K562 (cell line): ENCODE data around the gene CD69.

Source experiments
- CCAR2 ChIP-seq: fragments of 200-400 bp; formaldehyde crosslinking; IDR thresholded peaks from 2 replicates; pipeline ENCODE4 v1.6.1; 2017; ENCODE audit warnings: mild to moderate bottlenecking, low read depth, low read length
- CEBPB ChIP-seq: fragments of 450-650 bp; IDR thresholded peaks from 2 replicates; pipeline ENCODE4 v1.6.1; 2016; ENCODE audit warnings: missing genetic modification characterization, missing compliant biosample characterization
- MIER1 ChIP-seq: fragments of 450-650 bp; IDR thresholded peaks from 2 replicates; pipeline ENCODE4 v1.6.1; 2016; ENCODE audit warnings: antibody characterized with exemption, mild to moderate bottlenecking, low read depth
- NBN ChIP-seq: fragments of 450-650 bp; IDR thresholded peaks from 2 replicates; pipeline ENCODE4 v1.6.1; 2016; ENCODE audit warnings: low read depth, mild to moderate bottlenecking
- NFIC ChIP-seq: fragments of 450-650 bp; IDR thresholded peaks from 2 replicates; pipeline ENCODE4 v1.6.1; 2017; ENCODE audit warnings: mild to moderate bottlenecking, inconsistent platforms
- PKNOX1 ChIP-seq: fragments of 450-650 bp; IDR thresholded peaks from 2 replicates; pipeline ENCODE4 v1.6.1; 2016
- POLR2AphosphoS5 ChIP-seq: IDR thresholded peaks from 2 replicates; pipeline ENCODE4 v1.6.1; 2011; ENCODE audit warnings: mild to moderate bottlenecking, low read depth, low read length, moderate library complexity; ENCODE audit not compliant: control insufficient read depth, insufficient read depth
- ZC3H4 ChIP-seq: sonication (generic); formaldehyde crosslinking; IDR thresholded peaks from 2 replicates; pipeline ENCODE4 v1.9.0; 2021; ENCODE audit warnings: missing genetic modification reagents, borderline replicate concordance
- TF ChIP-seq, protein P1 (sequence below): fragments of 250-450 bp; sonication (Bioruptor Pico); IDR thresholded peaks from 2 replicates; pipeline ENCODE4 v1.4.0; 2020; ENCODE audit warnings: mild to moderate bottlenecking, moderate library complexity
- TF ChIP-seq, protein P2 (sequence below), 3 experiments: IDR thresholded peaks in 2 of 3; conservative IDR thresholded peaks in 1 of 3; 2 replicates each; pipeline ENCODE4 v1.5.1; 2011 to 2012; ENCODE audit warnings: low read length in 3 of 3, mild to moderate bottlenecking in 3 of 3, control low read depth in 2 of 3, improper control_type of control experiment in 1 of 3, inconsistent platforms in 1 of 3, low read depth in 1 of 3, mixed read lengths in 1 of 3, moderate library complexity in 1 of 3; ENCODE audit not compliant: insufficient read depth in 2 of 3

DNA sequence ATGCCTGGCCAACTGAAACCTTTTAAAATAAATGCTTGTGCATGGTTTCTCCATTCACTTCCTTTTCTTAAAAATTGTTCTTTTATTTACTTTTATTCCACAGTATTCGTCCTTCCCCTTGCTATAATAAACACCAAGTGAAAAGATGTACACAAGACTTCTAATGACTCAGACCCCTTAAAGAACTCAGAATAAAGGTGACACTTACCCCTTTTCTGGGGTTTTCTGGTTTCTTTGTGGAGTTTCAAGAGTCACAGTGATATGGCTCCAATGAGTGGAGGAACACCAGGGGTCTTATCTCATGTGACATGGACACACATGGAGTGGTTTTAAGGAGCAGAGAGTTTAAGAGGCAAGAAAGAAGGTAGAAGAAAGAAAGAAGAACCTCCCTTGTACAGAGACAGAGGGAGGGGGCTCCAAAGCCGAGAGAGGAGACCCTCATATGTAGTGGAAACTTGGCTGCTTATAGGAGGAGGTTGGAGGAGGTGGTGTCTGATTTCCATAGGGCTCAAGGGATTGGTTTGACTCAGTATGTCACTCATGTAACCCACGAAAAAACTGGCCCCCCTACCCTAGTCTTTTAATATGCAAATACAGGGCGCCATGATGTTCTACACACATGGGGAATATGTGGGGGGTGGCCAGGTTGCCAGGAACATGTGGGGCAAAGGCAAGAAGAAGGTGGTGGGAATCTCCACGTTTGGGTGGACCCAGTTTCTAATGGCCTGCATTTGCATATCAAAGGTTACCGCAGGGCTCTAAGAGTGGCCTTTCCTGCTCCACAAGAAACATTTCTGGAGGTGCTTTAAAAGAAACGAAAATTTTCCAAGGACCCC is 22.1 kb upstream of the CD69 start:
- no peak for TF ChIP-seq PKNOX1
- TF ChIP-seq MIER1: no peak
- TF ChIP-seq CEBPB (tag): no peak
- TF ChIP-seq ZC3H4 (CRISPR knock-in tag): no peak
- TF ChIP-seq NBN: no peak
- TF ChIP-seq, protein P1, sequence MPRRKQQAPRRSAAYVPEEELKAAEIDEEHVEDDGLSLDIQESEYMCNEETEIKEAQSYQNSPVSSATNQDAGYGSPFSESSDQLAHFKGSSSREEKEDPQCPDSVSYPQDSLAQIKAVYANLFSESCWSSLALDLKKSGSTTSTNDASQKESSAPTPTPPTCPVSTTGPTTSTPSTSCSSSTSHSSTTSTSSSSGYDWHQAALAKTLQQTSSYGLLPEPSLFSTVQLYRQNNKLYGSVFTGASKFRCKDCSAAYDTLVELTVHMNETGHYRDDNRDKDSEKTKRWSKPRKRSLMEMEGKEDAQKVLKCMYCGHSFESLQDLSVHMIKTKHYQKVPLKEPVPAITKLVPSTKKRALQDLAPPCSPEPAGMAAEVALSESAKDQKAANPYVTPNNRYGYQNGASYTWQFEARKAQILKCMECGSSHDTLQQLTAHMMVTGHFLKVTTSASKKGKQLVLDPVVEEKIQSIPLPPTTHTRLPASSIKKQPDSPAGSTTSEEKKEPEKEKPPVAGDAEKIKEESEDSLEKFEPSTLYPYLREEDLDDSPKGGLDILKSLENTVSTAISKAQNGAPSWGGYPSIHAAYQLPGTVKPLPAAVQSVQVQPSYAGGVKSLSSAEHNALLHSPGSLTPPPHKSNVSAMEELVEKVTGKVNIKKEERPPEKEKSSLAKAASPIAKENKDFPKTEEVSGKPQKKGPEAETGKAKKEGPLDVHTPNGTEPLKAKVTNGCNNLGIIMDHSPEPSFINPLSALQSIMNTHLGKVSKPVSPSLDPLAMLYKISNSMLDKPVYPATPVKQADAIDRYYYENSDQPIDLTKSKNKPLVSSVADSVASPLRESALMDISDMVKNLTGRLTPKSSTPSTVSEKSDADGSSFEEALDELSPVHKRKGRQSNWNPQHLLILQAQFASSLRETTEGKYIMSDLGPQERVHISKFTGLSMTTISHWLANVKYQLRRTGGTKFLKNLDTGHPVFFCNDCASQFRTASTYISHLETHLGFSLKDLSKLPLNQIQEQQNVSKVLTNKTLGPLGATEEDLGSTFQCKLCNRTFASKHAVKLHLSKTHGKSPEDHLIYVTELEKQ: no peak
- TF ChIP-seq NFIC: no peak
- TF ChIP-seq POLR2AphosphoS5: no peak
- TF ChIP-seq, protein P2, sequence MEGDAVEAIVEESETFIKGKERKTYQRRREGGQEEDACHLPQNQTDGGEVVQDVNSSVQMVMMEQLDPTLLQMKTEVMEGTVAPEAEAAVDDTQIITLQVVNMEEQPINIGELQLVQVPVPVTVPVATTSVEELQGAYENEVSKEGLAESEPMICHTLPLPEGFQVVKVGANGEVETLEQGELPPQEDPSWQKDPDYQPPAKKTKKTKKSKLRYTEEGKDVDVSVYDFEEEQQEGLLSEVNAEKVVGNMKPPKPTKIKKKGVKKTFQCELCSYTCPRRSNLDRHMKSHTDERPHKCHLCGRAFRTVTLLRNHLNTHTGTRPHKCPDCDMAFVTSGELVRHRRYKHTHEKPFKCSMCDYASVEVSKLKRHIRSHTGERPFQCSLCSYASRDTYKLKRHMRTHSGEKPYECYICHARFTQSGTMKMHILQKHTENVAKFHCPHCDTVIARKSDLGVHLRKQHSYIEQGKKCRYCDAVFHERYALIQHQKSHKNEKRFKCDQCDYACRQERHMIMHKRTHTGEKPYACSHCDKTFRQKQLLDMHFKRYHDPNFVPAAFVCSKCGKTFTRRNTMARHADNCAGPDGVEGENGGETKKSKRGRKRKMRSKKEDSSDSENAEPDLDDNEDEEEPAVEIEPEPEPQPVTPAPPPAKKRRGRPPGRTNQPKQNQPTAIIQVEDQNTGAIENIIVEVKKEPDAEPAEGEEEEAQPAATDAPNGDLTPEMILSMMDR (IDR thresholded peaks at IDR 0.05 in 2 of 3, conservative IDR thresholded peaks at IDR 0.05 in 1 of 3; ENCODE audit: insufficient read depth in 2 of 3, low read depth in 1 of 3, low read length in 3 of 3): no peak
- TF ChIP-seq CCAR2: no peak
